GM19193 (cell line): ENCODE measurements around the gene FREM2.

Experiments
- POLR2A ChIP-seq: IDR thresholded peaks from 4 replicates; pipeline ENCODE4 v1.6.1; 2011; ENCODE audit not compliant: insufficient read depth, insufficient read length; ENCODE audit errors: extremely low read depth

The FREM2 gene

GRCh38 chr13:38824342-38824741 is 137.5 kb downstream of the FREM2 start:
- TF ChIP-seq POLR2A, result no peak

GRCh38 chr13:38826182-38826813 is 139.4 kb downstream of the FREM2 start:
- TF ChIP-seq POLR2A, result no peak

- no peak for TF ChIP-seq POLR2A
Measured at GRCh38 chr13:38830442-38831045, 143.7 kb downstream of the FREM2 start.

- no peak for TF ChIP-seq POLR2A
Measured at GRCh38 chr13:38844581-38844980, 157.7 kb downstream of the FREM2 start.

GRCh38 chr13:38848360-38848759 is 161.5 kb downstream of the FREM2 start:
- no peak for TF ChIP-seq POLR2A

GRCh38 chr13:38849315-38849714 is 162.4 kb downstream of the FREM2 start:
- no peak for TF ChIP-seq POLR2A

GRCh38 chr13:38850868-38851626 is 164.2 kb downstream of the FREM2 start:
- no peak for TF ChIP-seq POLR2A

GRCh38 chr13:38854226-38854625 is 167.3 kb downstream of the FREM2 start:
- TF ChIP-seq POLR2A, result no peak

- TF ChIP-seq POLR2A, result no peak
Measured at GRCh38 chr13:38856065-38856464, 169.2 kb downstream of the FREM2 start.

- TF ChIP-seq POLR2A, result no peak
Measured at GRCh38 chr13:38862443-38862842, 175.6 kb downstream of the FREM2 start.

GRCh38 chr13:38863536-38863935 is 176.7 kb downstream of the FREM2 start:
- TF ChIP-seq POLR2A, result no peak

- TF ChIP-seq POLR2A, result no peak
Measured at GRCh38 chr13:38866649-38867048, 179.8 kb downstream of the FREM2 start.

- TF ChIP-seq POLR2A, result no peak
Measured at GRCh38 chr13:38868399-38868798, 181.5 kb downstream of the FREM2 start.

GRCh38 chr13:38868870-38869269 is 182.0 kb downstream of the FREM2 start:
- TF ChIP-seq POLR2A, result no peak

- no peak for TF ChIP-seq POLR2A
Measured at GRCh38 chr13:38871275-38871674, 184.4 kb downstream of the FREM2 start.

- TF ChIP-seq POLR2A, result no peak
Measured at GRCh38 chr13:38872693-38873092, 185.8 kb downstream of the FREM2 start.
